ENCODE measurements around the gene RPL28.
A peak's percentile ranks its signal among the peaks of the same experiment; 100 is the strongest.

The RPL28 gene

DNA sequence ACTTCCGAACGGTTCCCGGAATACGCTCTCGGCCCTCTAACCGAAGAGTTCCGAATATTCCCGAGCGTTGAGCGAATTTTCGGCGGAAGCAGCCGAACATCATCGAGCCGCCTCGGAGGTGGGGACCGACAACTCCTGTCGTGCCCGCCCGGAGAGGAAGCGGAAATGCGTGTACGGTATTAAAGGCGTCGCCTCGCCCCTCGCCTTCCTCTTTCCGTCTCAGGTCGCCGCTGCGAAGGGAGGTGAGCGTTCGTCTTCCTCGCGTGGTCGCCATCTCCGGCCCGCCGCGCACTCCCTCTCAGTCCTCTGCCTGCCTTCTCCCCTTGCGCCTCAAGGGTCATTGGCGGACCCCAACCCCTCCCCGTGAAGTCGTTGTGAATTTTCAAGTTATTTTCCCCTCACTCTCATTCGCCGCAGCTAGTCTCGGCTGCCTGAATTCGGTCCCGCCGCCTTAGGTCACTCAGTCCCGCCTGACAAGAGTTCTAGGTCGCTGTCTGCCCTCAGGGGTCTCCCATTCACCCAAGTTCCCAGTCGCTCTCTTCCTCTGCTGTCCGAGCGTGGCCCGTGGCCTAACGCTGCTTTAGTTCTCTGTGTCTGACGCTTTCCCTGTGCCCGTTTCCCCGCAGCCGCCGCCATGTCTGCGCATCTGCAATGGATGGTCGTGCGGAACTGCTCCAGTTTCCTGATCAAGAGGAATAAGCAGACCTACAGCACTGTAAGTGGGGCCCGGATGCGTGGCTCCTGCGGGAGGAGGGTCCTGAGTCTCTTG lies at the start of gene RPL28:
Gene RPL28 (plus strand): TSS at position 209 of the 769 bp plus-strand sequence. CDS start 426 bp downstream, at position 635.
- DNase-seq (ENCODE audit: low read depth in 2 of 2) = peak; percentile 95 to 97

DNA sequence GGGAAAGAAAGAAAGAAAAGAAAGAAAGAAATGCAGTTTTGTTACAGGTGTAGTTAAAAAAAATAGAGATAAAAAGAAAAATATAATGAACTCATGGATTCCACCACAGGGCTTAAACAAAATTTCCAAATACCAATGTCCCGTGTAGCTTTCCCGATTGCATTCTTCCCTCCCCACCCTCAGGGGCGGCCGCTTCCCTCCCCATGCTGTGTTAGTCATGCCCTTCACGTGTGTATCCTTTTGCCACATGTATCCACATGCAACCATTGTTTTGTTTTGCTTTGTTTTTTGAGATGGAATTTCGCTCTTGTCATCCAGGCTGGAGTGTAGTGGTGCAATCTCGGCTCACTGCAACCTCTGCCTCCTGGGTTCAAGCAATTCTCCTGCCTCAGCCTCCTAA lies 49.6 kb upstream of the RPL28 start:
- DNase-seq (ENCODE audit: low read depth in 2 of 2) = no peak

DNA sequence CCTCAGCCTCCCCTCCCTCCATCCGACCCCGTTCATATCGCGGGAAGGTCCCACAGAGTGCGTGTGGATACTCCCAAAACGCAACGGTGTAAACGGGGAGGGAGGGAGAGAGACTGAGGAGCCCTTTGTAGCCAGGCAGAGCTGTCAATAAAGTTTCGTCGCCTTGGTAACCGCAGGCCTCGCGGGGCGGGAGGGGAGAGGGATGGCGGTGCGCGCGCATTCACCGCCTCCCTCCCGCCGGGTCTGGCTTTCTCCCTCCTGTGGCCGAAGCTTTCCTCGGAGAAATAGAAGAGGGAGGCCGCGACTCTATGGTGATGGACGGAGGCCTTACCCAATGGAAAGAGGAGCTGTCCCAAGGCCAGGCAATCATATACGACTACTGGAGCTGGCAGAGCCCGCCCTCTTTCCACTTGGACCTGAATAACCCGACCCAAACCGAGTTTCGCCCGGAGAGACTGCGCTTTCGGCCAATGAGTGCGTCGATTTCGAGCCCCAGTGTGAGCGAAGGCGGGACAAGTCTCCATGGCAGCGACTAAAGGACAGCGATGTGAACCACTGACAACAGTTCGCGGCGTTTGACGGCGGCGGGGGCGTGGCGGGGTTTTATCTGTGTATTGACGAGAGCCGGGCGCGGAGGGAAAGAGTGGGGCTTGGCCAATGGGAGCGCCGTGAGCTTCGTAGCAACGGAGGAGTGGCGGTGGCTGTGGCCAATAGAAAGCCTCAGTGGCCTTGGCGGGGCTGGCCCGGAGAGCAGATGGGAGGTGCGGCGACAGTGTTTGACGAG lies 46.4 kb upstream of the RPL28 start, which contains the start of gene KMT5C:
Gene KMT5C (plus strand): TSS at position 772 of the 784 bp plus-strand sequence. CDS start 2,061 bp downstream, outside the sequence.
- DNase-seq (ENCODE audit: low read depth in 2 of 2) = peak; percentile 100

DNA sequence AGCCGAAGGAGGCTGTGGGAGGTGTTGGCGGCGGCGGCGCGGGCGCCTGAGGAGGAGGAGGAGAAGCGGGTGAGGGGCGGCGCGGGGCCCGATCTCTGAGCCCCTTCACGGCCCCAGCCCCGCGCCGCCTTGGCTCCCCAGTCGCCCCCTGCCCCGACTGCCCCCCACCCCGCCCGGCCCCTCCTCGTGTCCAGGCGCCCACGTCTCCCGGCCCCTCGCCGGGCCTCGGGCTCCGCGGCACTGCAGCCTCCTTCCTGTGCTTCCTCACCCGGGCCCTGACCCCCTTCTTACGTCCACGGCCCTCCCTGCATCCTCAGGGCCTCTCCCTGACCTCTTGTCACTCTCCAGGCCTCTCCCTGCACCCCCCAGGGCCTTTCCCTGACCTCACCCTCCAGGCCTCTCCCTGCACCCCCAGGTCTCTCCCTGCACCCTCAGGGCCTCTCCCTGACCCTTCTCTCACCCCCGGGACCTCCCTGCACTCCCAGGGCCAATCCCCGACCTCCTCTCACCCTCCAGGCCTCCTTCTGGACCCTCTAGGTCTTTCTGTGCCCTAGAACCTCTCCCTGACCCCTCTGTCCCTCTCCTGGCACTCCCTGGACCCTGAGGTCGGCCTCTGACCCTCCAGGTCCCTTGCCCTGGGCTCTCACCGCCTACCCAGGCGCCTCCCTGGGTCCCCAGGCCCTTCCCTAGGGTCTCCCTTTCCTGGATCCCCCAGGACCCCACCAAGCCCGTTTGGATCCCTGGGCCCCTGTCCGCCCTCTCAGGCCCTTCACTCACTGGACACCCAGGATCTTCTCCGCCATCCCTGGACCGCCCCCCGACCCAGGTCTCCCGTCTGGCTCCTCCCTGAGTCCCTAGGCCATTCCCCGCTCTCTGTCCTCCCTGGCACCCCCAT lies 45.6 kb upstream of the RPL28 start:
- DNase-seq (ENCODE audit: low read depth in 2 of 2) = no peak

DNA sequence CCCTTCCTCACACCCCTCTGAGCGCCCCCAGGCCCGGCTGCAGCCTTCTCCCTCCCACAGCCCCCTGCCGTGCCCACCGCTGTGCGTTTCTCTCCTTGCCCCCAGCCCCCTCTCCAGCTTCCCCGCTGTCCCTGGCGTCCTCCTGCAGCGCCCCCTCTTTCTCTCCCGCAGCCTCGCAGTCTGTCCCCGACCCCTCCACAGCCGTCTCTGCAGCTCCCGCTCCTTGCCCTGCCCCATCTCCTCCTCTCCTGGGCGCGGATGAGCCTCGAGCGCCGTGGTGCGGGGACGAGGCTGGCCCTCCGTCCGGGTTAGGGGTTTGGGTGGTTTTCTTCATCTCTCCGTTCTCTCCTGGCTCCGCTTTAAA lies 45.0 kb upstream of the RPL28 start:
- no peak for DNase-seq (ENCODE audit: low read depth in 2 of 2)

DNA sequence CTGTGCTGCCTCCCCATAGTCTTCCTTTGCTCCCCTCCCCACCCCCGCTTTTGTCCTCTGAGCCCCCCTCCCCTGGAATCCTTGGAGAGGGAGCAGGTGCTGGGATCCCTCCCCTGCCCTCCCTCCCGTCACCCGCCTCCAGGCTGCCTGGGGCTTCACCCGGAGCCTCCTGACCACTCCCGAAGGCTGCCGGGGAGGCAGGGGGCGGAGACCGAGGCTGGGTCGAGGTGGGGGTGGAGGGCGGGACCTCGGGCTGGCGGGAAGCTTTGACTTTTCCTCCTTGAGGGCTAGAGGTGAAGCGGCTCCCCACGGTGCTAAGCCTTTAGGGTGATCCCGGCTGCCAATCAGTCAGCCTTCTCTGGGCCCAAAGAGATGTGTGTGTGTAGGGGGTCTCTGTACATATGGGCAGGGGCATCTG lies 44.6 kb upstream of the RPL28 start:
- peak; percentile 17 to 30 for DNase-seq (ENCODE audit: low read depth in 2 of 2)

DNA sequence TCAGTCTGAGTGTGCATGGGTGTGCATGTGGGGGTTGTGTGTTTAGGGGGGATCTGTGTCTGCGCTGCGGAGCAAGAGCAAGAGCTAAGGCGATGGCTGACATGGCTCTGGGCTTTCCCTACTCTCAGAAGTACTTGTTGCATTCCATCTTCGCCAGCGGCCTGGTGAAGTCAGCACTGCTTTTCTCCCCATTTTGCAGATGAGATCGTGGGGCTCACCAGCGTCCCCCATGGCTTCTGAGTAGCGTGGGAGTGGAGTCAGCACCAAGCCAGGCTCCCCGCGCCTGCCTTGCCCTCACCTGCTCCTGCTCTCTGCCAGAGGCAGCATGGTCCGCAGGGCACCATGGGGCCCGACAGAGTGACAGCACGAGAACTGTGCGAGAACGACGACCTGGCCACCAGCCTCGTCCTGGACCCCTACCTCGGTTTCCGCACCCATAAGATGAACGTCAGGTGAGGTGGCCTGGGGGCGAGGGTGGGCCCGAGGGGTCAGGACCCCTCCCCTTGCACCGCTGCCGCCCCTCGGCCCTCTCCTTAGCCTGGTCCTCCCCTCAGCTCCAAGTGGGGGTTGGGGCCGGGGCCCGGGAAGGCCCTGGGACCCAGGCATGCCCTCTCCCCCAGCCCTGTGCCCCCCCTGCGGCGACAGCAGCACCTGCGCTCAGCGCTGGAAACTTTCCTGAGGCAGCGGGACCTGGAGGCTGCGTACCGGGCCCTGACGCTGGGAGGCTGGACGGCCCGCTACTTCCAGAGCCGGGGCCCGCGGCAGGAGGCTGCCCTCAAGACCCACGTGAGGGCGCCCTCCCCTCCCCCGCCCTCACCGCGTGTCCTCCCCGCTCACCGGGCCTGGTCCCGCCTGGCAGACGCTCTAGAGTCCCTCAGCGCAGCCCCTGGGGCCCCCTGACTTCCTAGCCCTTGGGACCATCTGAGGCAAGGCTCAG lies 43.9 kb upstream of the RPL28 start:
- DNase-seq (ENCODE audit: low read depth in 2 of 2) = no peak

DNA sequence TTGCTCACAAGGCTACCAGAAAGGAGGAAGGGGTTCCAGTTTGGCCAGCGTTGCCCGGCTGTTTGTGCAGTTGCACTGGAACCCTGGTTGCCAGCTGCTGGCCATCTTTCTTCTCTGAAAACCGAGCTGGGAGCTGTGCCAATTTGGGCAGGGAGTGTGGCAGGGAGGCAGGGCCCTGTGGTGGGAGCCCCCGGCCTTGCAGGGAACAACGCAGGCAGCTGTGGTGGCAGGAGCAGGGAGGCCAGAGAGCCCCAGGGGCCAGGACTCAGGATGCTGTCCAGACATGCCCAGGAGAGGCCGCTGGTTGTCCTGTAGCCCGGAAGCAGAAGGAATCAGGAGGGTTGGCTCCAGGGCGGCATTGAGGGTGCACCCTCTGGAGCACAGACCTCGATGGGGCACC lies 41.3 kb upstream of the RPL28 start:
- no peak for DNase-seq (ENCODE audit: low read depth in 2 of 2)

DNA sequence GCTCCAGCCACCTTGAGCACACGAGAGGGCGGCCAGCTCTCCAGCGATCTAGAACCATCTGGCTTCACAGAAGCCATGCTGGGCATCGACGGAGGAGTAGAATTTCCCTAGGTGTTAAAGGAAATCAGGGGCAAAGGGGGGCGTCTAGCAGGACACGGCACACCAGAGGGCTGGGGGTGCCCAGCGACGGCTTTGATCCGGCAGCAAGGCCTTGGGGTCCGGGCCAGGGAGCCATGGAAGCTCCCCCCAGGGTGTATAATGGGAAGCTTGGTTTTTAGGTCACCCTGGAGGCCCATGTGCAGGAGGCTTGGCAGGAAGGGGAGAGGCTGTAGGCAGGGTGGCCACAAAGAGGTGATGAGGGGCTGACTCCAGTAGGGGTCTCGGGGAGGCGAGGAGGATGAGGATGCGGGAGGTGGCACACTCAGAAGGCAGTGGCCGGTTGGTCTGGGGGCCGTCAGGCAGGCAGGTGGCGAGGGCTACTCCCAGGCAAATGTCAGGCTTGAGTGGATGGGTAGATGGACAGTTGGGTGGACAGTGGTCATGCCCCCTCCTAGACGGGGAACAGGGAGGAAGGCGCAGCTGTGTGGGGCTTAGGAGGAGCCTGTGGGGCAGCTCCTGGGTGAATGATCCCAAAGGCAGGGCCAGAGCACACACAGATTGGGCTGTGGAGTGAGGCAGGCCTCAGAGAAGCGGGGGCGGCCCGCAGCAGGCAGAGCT lies 40.5 kb upstream of the RPL28 start:
- DNase-seq (ENCODE audit: low read depth in 2 of 2) = no peak

DNA sequence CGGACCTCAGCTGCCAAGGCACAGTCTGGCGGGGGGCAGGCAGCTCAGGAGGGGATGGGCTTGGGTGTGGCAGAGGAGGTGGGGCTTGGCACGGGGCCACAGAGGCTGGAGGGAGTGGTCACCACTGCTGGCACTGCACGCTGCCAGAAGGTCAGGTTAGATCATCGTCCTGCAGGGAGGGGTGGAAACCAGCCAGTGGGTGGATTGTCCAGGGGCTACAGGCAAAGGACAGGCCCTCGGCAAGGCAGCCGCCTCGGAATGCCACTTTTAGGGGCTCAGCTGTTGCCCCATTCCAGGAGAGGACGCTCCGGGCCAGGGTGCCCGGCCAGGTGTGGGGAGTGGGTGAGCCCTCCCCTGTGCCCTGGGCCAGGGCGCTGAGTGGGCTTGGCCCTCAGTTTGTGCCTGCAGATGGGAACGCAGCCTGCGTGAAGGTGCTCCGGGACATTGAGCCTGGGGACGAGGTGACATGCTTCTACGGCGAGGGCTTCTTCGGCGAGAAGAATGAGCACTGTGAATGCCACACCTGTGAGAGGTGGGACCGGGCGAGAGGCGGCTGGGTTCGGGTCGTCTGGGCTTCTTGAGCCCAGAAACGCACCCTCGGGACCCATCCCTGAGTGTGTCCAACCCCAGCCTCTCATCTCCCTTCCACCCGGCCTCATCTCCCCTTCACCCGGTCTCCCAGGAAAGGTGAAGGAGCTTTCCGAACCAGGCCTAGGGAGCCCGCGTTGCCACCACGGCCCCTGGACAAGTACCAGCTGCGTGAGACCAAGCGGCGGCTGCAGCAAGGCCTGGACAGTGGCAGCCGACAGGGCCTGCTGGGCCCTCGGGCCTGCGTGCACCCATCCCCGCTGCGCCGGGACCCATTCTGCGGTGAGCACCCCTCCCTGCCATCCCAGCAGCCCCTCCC lies 39.7 kb upstream of the RPL28 start:
- DNase-seq (ENCODE audit: low read depth in 2 of 2) = no peak

DNA sequence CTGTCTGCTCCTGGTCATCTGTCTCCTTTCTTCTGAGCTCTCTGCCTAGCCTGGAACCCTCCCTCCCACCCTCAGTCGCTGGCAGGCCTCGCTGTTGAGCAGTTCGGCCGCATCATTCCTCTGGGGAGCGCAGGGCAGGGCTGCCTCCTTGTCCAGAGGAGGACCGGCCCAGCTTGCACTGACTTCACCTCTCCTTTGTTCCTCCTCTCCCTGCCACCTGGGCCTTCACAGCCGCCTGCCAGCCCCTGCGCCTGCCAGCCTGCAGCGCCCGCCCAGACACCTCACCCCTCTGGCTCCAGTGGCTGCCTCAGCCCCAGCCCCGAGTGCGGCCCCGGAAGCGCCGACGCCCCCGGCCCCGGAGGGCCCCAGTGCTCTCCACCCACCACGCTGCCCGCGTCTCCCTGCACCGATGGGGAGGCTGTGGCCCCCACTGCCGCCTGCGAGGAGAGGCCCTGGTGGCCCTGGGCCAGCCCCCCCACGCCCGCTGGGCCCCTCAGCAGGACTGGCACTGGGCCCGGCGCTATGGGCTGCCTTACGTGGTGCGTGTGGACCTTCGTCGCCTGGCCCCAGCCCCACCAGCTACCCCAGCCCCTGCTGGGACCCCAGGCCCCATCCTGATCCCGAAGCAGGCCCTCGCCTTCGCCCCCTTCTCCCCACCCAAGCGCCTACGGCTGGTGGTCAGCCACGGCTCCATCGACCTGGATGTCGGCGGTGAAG lies 38.8 kb upstream of the RPL28 start:
- DNase-seq (ENCODE audit: low read depth in 2 of 2) = no peak

DNA sequence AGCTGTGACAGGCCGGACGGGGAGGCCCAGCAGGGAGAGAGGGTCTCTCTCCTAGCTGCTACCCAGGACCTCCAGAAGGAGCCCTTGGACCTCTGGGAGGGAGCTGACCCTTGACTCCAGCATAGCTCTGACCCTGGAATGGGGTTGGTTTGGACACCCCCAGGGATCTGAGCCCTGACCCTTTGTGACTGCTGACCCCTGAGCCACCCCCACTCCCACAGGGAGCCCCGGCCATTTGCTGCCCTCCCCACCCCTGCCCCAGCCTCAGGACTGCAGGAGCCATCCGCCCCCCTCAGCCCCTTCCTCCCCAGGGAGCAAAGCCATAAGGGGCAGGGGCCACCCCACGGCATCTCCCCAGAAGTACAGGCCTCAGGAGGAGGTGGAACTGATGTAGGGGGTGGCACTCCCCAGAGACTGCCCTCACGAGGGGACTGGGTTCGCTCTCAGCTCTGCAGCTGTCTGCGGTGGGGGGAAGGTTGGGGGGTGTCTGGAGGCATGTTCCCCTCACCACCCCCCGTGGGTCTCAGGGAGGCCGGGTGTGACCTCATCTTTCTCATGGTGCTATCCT lies 38.2 kb upstream of the RPL28 start:
- DNase-seq (ENCODE audit: low read depth in 2 of 2) = no peak

DNA sequence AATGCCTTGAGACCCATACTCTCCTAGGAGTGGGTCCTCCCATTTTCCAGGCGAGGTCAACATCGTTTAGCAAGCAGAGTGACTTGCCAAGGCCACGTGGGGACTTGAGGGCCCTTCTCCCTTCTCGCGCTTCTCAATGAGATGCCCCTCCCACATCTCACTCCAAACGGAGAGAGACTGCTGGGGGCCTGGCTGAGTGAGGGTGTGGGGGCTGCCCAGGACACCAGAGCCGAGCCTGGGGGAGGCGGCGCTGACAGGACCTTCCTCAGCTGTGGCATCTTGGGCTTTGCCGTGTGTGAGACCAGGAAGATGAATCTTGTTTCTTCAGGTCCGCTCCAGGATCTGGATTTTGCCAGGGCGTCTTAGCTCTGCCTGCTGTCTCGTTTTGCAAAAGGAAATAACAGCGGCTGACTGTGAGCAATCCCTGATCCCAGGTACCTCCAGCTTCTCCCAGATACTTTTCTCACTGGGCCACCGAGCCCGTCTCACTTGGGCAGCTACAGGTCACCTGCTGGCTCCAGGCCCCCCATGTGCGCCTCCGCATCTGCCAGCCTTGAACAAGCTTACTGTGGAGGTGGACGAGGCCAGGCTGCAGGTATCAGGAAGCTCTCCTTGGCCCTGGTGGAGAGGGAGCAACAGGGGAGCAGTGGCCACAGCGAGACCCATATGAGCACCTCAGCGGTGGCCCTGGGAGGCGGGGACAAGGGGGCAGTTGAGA lies 37.3 kb upstream of the RPL28 start:
- no peak for DNase-seq (ENCODE audit: low read depth in 2 of 2)

DNA sequence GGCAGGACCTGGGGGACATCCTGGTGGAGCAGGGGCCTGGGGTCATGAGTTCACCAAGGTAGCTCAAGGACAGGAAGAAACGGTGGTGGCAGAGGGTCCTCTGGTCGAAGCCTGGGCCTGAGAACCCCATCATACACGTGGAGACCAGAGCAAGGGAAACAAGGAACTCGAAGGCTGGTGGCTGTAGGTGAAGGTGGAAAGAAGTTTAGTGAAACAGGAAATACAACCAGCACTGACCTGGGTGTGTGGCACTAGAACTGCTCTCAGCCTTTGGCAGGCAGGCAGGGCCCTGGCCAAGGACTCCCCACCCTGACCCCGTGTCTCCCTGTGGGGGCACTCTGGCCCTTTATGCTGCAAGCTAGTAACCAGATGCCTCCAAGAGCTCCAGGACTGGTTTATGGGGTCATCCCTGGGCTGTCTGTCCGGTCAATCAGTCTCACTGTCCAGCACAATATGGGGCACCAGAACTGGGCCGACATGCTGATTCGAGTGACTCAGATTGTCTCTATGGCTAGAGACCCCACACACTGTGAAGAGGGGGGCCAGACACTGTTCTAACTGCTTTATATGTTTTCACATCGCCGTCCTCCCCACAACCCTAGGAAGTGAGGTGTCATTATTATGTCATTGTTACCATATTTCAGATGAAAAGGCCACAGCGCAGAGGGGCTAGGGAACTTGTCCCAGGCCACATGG lies 35.0 kb upstream of the RPL28 start:
- no peak for DNase-seq (ENCODE audit: low read depth in 2 of 2)

DNA sequence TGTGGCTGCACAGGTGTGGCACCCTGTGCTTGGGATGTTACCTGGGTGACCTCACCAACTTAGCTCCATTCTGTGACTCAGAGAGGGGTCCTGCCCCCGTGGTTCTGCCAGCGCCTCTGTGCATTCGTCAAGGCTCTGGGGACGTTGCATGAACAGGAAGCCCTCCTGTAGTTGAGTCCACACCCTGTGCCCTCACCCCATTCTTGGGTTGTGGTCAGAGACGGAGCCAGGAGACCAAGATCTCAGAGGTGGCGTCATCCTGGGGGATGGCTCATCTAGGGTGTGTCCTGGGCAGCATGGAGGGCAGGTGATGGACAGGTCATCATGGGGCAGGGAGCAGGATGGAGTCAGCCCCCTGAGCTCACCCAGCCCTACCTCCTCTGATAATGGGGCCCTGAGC lies 33.7 kb upstream of the RPL28 start:
- no peak for DNase-seq (ENCODE audit: low read depth in 2 of 2)

DNA sequence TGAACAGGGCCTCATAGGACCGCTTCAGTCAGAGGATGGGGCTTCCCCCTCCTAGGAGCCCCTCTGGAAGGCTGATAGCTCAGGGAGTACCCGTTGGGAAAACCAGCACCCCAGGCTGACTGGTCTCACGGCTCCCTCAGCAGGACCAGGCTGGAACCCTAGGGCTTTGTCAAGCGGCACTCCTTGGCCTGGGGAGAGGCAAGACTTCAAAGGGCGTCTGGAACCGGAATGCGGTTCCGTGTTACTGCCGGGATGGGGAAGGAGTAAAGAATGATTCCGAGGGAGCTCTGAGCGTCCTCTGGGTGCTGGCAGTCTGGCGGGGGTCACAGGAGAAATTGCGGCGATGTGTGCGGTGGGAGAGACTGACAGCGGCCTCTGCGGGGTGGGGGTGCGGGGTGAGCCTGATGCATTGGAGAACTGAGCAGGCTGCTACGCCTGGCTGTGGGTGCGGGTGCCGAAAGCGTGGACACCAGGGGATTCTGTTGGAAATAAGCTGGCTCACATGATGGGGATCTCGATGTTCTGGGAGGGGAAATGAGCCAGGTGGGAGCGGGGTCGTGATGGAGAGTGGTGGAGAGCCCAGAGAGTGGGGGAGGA lies 33.1 kb upstream of the RPL28 start:
- no peak for DNase-seq (ENCODE audit: low read depth in 2 of 2)
